ENCODE results near the gene PGD.

GRCh38 chr1:10380594-10381275, 18.1 kb upstream of the PGD start:
- no peak for TF ChIP-seq CTCF (IDR thresholded peaks at IDR 0.05)
- TF ChIP-seq POLR2A (IDR thresholded peaks at IDR 0.05): no peak
- TF ChIP-seq POLR2AphosphoS5 (IDR thresholded peaks at IDR 0.05): no peak
- TF ChIP-seq EP300 (IDR thresholded peaks at IDR 0.05): no peak

Data from gastroesophageal sphincter (tissue), 3 donors.